Transverse colon (tissue), 4 donors: Measurements from ENCODE around the gene WNT6.

Source experiments
- CTCF ChIP-seq, 5 experiments: fragments of 200-600 bp in 3 of 5; fragments of 450-650 bp in 2 of 5; sonication (generic) in 3 of 5; IDR thresholded peaks; 1 replicate in 2 of 5; 2 replicates in 3 of 5; pipeline ENCODE4 v1.5.1; 2016 to 2017; ENCODE audit warnings: antibody characterized with exemption in 5 of 5, inconsistent platforms in 3 of 5, mild to moderate bottlenecking in 2 of 5, moderate library complexity in 1 of 5
- POLR2AphosphoS5 ChIP-seq, 3 donors: sonication (generic); formaldehyde crosslinking; IDR thresholded peaks; one replicate each; pipeline ENCODE4 v1.6.1; 2016; ENCODE audit warnings: antibody characterized with exemption in 3 of 3

- no peak for TF ChIP-seq CTCF (IDR thresholded peaks at IDR 0.05)
- no peak for TF ChIP-seq POLR2AphosphoS5 (IDR thresholded peaks at IDR 0.05)
Observed at GRCh38 chr2:218863021-218863520, 3.5 kb downstream of the WNT6 start.
